Hepatocyte (in vitro differentiated cells): Measurements from ENCODE around the gene TSTD2.

Source experiments
- EZH2 ChIP-seq: fragments of 200-600 bp; sonication (generic); IDR thresholded peaks from 2 replicates; pipeline ENCODE4 v1.6.1; 2016; ENCODE audit warnings: antibody characterized with exemption, mild to moderate bottlenecking, borderline replicate concordance
- TF ChIP-seq, protein P1 (sequence below): fragments of 200-600 bp; sonication (generic); IDR thresholded peaks from 2 replicates; pipeline ENCODE4 v1.5.1; 2016; ENCODE audit warnings: antibody characterized with exemption, mild to moderate bottlenecking; ENCODE audit not compliant: poor library complexity

- TF ChIP-seq EZH2, result no peak
- TF ChIP-seq, protein P1, sequence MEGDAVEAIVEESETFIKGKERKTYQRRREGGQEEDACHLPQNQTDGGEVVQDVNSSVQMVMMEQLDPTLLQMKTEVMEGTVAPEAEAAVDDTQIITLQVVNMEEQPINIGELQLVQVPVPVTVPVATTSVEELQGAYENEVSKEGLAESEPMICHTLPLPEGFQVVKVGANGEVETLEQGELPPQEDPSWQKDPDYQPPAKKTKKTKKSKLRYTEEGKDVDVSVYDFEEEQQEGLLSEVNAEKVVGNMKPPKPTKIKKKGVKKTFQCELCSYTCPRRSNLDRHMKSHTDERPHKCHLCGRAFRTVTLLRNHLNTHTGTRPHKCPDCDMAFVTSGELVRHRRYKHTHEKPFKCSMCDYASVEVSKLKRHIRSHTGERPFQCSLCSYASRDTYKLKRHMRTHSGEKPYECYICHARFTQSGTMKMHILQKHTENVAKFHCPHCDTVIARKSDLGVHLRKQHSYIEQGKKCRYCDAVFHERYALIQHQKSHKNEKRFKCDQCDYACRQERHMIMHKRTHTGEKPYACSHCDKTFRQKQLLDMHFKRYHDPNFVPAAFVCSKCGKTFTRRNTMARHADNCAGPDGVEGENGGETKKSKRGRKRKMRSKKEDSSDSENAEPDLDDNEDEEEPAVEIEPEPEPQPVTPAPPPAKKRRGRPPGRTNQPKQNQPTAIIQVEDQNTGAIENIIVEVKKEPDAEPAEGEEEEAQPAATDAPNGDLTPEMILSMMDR, result no peak
These were observed 39.2 kb downstream of the TSTD2 start for GRCh38 chr9:97593960-97594359.
